ENCODE data around the gene FLNC.

FLNC gene

DNA sequence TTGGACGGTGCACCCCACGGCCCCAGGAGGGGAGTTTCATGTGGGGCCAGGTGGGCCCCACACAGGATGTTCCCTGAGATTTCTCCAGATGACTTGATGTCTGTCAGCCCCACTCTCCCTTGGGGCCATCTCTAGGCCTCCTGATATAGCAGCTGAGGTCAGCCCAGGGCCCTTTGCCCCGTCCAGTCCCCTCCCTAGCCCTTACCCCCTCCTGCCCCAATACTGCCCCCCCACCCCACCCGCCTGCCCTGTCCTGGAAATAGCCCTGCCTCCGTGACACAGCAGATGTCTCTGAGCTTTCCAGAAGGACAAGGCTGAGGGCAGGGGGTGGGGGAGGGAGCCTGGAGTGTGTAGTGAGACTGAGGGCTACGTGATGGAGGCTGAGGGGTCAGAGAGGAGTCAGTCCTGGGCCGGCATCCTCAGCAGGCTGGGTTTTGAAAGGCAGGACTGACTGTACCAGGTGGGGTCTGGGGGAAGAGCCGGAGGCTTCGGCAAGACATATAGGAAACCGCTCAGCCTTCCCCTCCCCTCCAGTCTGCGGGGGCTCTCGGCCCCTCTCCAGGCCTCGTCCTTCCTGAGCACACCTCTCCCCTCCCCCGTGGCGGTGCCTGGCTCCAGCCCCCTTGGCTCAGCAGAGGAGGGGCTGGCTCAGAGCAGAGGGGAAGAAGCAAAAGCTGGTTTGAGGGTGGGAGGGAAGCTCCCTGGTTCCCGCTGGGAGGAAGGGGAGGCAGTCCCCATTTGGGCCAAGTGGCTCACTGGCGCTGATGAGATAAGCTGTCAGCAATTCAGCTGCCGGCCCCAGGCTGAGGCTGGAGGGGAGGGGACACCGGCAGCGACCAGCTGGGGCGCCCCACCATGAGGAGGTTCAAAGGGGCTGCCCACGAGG is 2.0 kb downstream of the FLNC start:
- H2AK5ac ChIP-seq (ENCODE audit: low read length) = no peak overlapping the region
- peak overlapping the region; percentile 74 for H3K4ac ChIP-seq (ENCODE audit: low read depth, low read length)
- peak; percentile 97 for DNase-seq
- H2BK15ac ChIP-seq (replicated peaks; ENCODE audit: low read depth) = no peak overlapping the region
- H2BK5ac ChIP-seq (ENCODE audit: low read length) = peak overlapping the region; percentile 89
- H3K4me1 ChIP-seq (ENCODE audit: control insufficient read depth, low read depth, low read length) = peaks cover 23% of the 10 kb centered on the region
- peaks cover 12% of the 10 kb centered on the region for H3K79me2 ChIP-seq (ENCODE audit: control insufficient read depth, insufficient read depth, low read length)
- no CpG with 5 or more reads among the region's 22 CpGs for WGBS (ENCODE audit: extremely low coverage, insufficient coverage, low lambda C conversion rate)
- no peaks in the 10 kb centered on the region for H3K27me3 ChIP-seq (ENCODE audit: insufficient read depth, low read length, poor library complexity)
- no peak overlapping the region for H4K5ac ChIP-seq (ENCODE audit: low read length)
- peak overlapping the region; percentile 49 for H3K4me3 ChIP-seq (ENCODE audit: low read length)
- peak overlapping the region; percentile 78 for H3K18ac ChIP-seq (ENCODE audit: low read length)
- peak overlapping the region; percentile 84 for H3K9ac ChIP-seq (ENCODE audit: low read length)
- peaks cover 6% of the 10 kb centered on the region for H3K79me1 ChIP-seq (ENCODE audit: low read length)
- peak overlapping the region; percentile 51 for H2BK120ac ChIP-seq (ENCODE audit: low read depth, low read length)
- peak overlapping the region; percentile 88 for H3K27ac ChIP-seq (ENCODE audit: low read depth, low read length)
- no peak overlapping the region for H3K23ac ChIP-seq (ENCODE audit: low read length)
- peaks cover under 1% of the 10 kb centered on the region for H3K36me3 ChIP-seq (ENCODE audit: control insufficient read depth, insufficient read depth, low read length)
- peak overlapping the region; percentile 98 for H3K56ac ChIP-seq (ENCODE audit: low read length)
- H3K4me2 ChIP-seq (ENCODE audit: low read length) = peak overlapping the region; percentile 81
- H4K8ac ChIP-seq (ENCODE audit: low read depth, low read length) = no peak overlapping the region

- Histone ChIP-seq H3K27ac (ENCODE audit: low read depth, low read length) (peak overlapping the region; percentile 88), H2AK5ac (ENCODE audit: low read length) (no peak overlapping the region), H3K4me1 (ENCODE audit: control insufficient read depth, low read depth, low read length) (peaks cover 20% of the 10 kb centered on the region), H4K8ac (ENCODE audit: low read depth, low read length) (no peak overlapping the region), H3K36me3 (ENCODE audit: control insufficient read depth, insufficient read depth, low read length) (peaks cover 3% of the 10 kb centered on the region), H4K5ac (ENCODE audit: low read length) (no peak overlapping the region), H3K56ac (ENCODE audit: low read length) (peak overlapping the region; percentile 98), H3K23ac (ENCODE audit: low read length) (no peak overlapping the region), H2BK120ac (ENCODE audit: low read depth, low read length) (no peak overlapping the region), H2BK5ac (ENCODE audit: low read length) (peak overlapping the region; percentile 89), H3K27me3 (ENCODE audit: insufficient read depth, low read length, poor library complexity) (no peaks in the 10 kb centered on the region), H3K4me2 (ENCODE audit: low read length) (peak overlapping the region; percentile 74), H3K4me3 (ENCODE audit: low read length) (peak overlapping the region; percentile 1), H3K4ac (ENCODE audit: low read depth, low read length) (peak overlapping the region; percentile 41), H2BK15ac (replicated peaks; ENCODE audit: low read depth) (no peak overlapping the region), H3K9ac (ENCODE audit: low read length) (peak overlapping the region; percentile 71), H3K18ac (ENCODE audit: low read length) (peak overlapping the region; percentile 56), H3K79me1 (ENCODE audit: low read length) (peaks cover 6% of the 10 kb centered on the region), H3K79me2 (ENCODE audit: control insufficient read depth, insufficient read depth, low read length) (peaks cover 12% of the 10 kb centered on the region)
- no peak for DNase-seq
- no CpG with 5 or more reads among the region's 2 CpGs for WGBS (ENCODE audit: extremely low coverage, insufficient coverage, low lambda C conversion rate)
These were observed 2.6 kb downstream of the FLNC start for GRCh38 chr7:128832880-128833147.

GRCh38 chr7:128833148-128833945 is 3.1 kb downstream of the FLNC start:
- no peak overlapping the region for H2AK5ac ChIP-seq (ENCODE audit: low read length)
- no peak overlapping the region for H4K8ac ChIP-seq (ENCODE audit: low read depth, low read length)
- peak overlapping the region; percentile 57 for H3K23ac ChIP-seq (ENCODE audit: low read length)
- WGBS (ENCODE audit: extremely low coverage, insufficient coverage, low lambda C conversion rate) = no CpG with 5 or more reads among the region's 13 CpGs
- H3K4me2 ChIP-seq (ENCODE audit: low read length) = peak overlapping the region; percentile 74
- H3K4ac ChIP-seq (ENCODE audit: low read depth, low read length) = peak overlapping the region; percentile 41
- H3K27ac ChIP-seq (ENCODE audit: low read depth, low read length) = peak overlapping the region; percentile 88
- peaks cover 12% of the 10 kb centered on the region for H3K79me2 ChIP-seq (ENCODE audit: control insufficient read depth, insufficient read depth, low read length)
- H3K18ac ChIP-seq (ENCODE audit: low read length) = peak overlapping the region; percentile 56
- H3K79me1 ChIP-seq (ENCODE audit: low read length) = peaks cover 6% of the 10 kb centered on the region
- peak overlapping the region; percentile 1 for H3K4me3 ChIP-seq (ENCODE audit: low read length)
- no peak overlapping the region for H4K5ac ChIP-seq (ENCODE audit: low read length)
- peaks cover 16% of the 10 kb centered on the region for H3K4me1 ChIP-seq (ENCODE audit: control insufficient read depth, low read depth, low read length)
- peak; percentile 72 for DNase-seq
- peak overlapping the region; percentile 89 for H2BK5ac ChIP-seq (ENCODE audit: low read length)
- H3K9ac ChIP-seq (ENCODE audit: low read length) = peak overlapping the region; percentile 71
- peak overlapping the region; percentile 98 for H3K56ac ChIP-seq (ENCODE audit: low read length)
- no peaks in the 10 kb centered on the region for H3K27me3 ChIP-seq (ENCODE audit: insufficient read depth, low read length, poor library complexity)
- H2BK120ac ChIP-seq (ENCODE audit: low read depth, low read length) = peak overlapping the region; percentile 5
- H2BK15ac ChIP-seq (replicated peaks; ENCODE audit: low read depth) = no peak overlapping the region
- peaks cover 6% of the 10 kb centered on the region for H3K36me3 ChIP-seq (ENCODE audit: control insufficient read depth, insufficient read depth, low read length)

DNA sequence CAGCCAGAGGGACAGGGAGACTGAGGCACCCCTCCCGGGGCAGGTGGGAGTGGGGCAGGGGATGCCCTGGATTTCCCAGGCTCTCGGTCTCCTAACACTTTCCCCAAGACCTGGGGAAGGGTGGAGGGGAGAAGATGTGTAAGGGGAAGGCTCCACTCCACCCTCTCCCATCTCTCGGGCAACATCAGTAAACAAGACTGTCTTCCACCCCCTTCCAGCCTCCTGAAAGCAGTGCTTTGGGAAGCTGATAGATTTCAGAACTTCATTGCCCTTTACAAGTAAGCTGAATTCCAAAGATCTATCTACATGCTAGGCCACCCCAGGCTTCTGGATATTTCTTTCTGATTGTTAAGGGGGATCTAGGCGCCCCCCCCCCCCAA is 3.7 kb downstream of the FLNC start:
- H3K27me3 ChIP-seq (ENCODE audit: insufficient read depth, low read length, poor library complexity) = no peaks in the 10 kb centered on the region
- H3K18ac ChIP-seq (ENCODE audit: low read length) = peak overlapping the region; percentile 56
- DNase-seq = peak; percentile 57
- H3K23ac ChIP-seq (ENCODE audit: low read length) = peak overlapping the region; percentile 57
- no peak overlapping the region for H3K4me2 ChIP-seq (ENCODE audit: low read length)
- peak overlapping the region; percentile 47 for H3K9ac ChIP-seq (ENCODE audit: low read length)
- H3K79me2 ChIP-seq (ENCODE audit: control insufficient read depth, insufficient read depth, low read length) = peaks cover 12% of the 10 kb centered on the region
- no peak overlapping the region for H4K5ac ChIP-seq (ENCODE audit: low read length)
- H3K4me1 ChIP-seq (ENCODE audit: control insufficient read depth, low read depth, low read length) = peaks cover 15% of the 10 kb centered on the region
- peaks cover 7% of the 10 kb centered on the region for H3K36me3 ChIP-seq (ENCODE audit: control insufficient read depth, insufficient read depth, low read length)
- H3K27ac ChIP-seq (ENCODE audit: low read depth, low read length) = no peak overlapping the region
- peak overlapping the region; percentile 98 for H3K56ac ChIP-seq (ENCODE audit: low read length)
- H2BK5ac ChIP-seq (ENCODE audit: low read length) = no peak overlapping the region
- WGBS (ENCODE audit: extremely low coverage, insufficient coverage, low lambda C conversion rate) = no CpG with 5 or more reads among the region's 4 CpGs
- H2BK120ac ChIP-seq (ENCODE audit: low read depth, low read length) = no peak overlapping the region
- no peak overlapping the region for H4K8ac ChIP-seq (ENCODE audit: low read depth, low read length)
- no peak overlapping the region for H2BK15ac ChIP-seq (replicated peaks; ENCODE audit: low read depth)
- H3K4ac ChIP-seq (ENCODE audit: low read depth, low read length) = no peak overlapping the region
- H2AK5ac ChIP-seq (ENCODE audit: low read length) = peak overlapping the region; percentile 49
- H3K4me3 ChIP-seq (ENCODE audit: low read length) = no peak overlapping the region
- H3K79me1 ChIP-seq (ENCODE audit: low read length) = peaks cover 6% of the 10 kb centered on the region

- no peak overlapping the region for H4K8ac ChIP-seq (ENCODE audit: low read depth, low read length)
These were observed 5.1 kb downstream of the FLNC start for GRCh38 chr7:128835231-128835751.

More at GRCh38 chr7:128835231-128835751, 5.1 kb downstream of the FLNC start:
- no peak overlapping the region for H3K4me2 ChIP-seq (ENCODE audit: low read length)
- no peak overlapping the region for H3K23ac ChIP-seq (ENCODE audit: low read length)
- H3K4me1 ChIP-seq (ENCODE audit: control insufficient read depth, low read depth, low read length) = peaks cover 7% of the 10 kb centered on the region
- no peak overlapping the region for H4K5ac ChIP-seq (ENCODE audit: low read length)
- no peak overlapping the region for H2BK5ac ChIP-seq (ENCODE audit: low read length)
- H2AK5ac ChIP-seq (ENCODE audit: low read length) = no peak overlapping the region
- H3K27me3 ChIP-seq (ENCODE audit: insufficient read depth, low read length, poor library complexity) = no peaks in the 10 kb centered on the region
- H3K27ac ChIP-seq (ENCODE audit: low read depth, low read length) = no peak overlapping the region
- no peak overlapping the region for H3K18ac ChIP-seq (ENCODE audit: low read length)
- no peak for DNase-seq
- H3K4me3 ChIP-seq (ENCODE audit: low read length) = no peak overlapping the region
- H2BK15ac ChIP-seq (replicated peaks; ENCODE audit: low read depth) = no peak overlapping the region
- WGBS (ENCODE audit: extremely low coverage, insufficient coverage, low lambda C conversion rate) = no CpG with 5 or more reads among the region's 16 CpGs
- no peak overlapping the region for H3K56ac ChIP-seq (ENCODE audit: low read length)
- no peak overlapping the region for H3K4ac ChIP-seq (ENCODE audit: low read depth, low read length)
- H3K36me3 ChIP-seq (ENCODE audit: control insufficient read depth, insufficient read depth, low read length) = peaks cover 12% of the 10 kb centered on the region
- no peak overlapping the region for H3K9ac ChIP-seq (ENCODE audit: low read length)
- H2BK120ac ChIP-seq (ENCODE audit: low read depth, low read length) = no peak overlapping the region
- H3K79me2 ChIP-seq (ENCODE audit: control insufficient read depth, insufficient read depth, low read length) = peaks cover 12% of the 10 kb centered on the region
- peaks cover 6% of the 10 kb centered on the region for H3K79me1 ChIP-seq (ENCODE audit: low read length)

All from mesendoderm (in vitro differentiated cells).